Mucosa of stomach (tissue), 1 donor: Measurements from ENCODE around the gene KDM4B.
"Not testable (repeated sequence)": the region's sequence is repeated elsewhere in the genome, so short reads cannot be mapped to it uniquely, and the experiment has no call there.

Source experiments
- H3K27me3 ChIP-seq: one replicate; pipeline ENCODE4 v1.7.0; 2013; ENCODE audit warnings: mild to moderate bottlenecking, low read length; ENCODE audit not compliant: control insufficient read depth, insufficient read depth
- H3K36me3 ChIP-seq: one replicate; pipeline ENCODE4 v1.7.0; 2013; ENCODE audit warnings: low read length; ENCODE audit not compliant: control insufficient read depth, insufficient read depth
- H3K4me1 ChIP-seq: one replicate; pipeline ENCODE4 v1.7.0; 2013; ENCODE audit warnings: mild to moderate bottlenecking, low read length; ENCODE audit not compliant: control insufficient read depth, insufficient read depth
- H3K4me3 ChIP-seq: one replicate; pipeline ENCODE4 v1.7.0; 2013; ENCODE audit warnings: low read length
- H3K9ac ChIP-seq: one replicate; pipeline ENCODE4 v1.7.0; 2013; ENCODE audit warnings: mild to moderate bottlenecking, low read length, moderate library complexity
- H3K9me3 ChIP-seq: one replicate; pipeline ENCODE4 v1.7.0; 2013; ENCODE audit warnings: mild to moderate bottlenecking, low read length, moderate library complexity; ENCODE audit not compliant: control insufficient read depth
- donor health status: Pancreatic carcinoma.

Gene KDM4B

DNA sequence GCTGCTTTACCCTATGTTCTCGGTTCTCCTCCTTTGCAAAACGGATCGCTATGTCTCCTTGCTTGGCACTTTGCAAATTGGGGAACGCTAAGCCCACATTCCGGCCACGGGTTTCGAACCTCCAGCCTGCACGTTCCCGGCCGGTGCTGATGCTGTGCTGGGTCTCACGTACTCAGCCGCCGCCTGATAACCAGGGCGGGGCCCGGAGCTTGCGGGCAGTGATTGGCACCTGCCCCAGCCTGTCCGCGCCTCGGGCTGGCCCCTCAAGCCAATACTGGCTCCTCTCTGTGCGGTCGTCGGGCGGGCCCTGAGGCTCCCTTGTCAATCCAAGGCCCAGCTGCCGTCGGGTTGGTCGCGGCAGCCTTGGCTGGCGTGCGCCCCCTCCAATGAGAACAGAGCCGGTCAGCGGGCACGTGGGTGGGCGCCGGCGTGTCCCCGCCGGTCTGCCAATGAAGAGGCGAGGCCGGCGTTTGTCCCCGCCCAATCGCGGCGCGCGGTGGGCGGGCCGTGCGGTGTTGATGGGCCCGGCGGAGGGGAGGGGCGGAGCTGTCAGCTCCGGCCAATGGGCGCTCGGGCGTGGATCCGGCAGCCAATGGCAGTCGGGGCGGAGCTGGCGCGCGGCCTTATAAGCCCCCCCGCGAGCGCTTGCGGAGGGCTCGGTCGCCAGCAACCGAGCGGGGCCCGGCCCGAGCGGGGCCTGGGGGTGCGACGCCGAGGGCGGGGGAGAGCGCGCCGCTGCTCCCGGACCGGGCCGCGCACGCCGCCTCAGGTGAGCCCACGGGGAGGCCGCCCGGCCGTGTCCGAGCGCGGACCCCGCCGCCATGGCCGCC lies at the start of gene KDM4B:
KDM4B (plus strand) TSS at position 652 of the 830 bp plus-strand sequence. CDS start 63,778 bp downstream, outside the sequence.
- Histone ChIP-seq H3K27me3 (no peaks in the 10 kb centered on the region), H3K9ac (peak within 1 kb of the TSS; percentile 76), H3K36me3 (no peaks in the 10 kb centered on the region), H3K4me1 (peaks cover 37% of the 10 kb centered on the region), H3K4me3 (peak within 1 kb of the TSS; percentile 77), H3K9me3 (no peaks in the 10 kb centered on the region)

DNA sequence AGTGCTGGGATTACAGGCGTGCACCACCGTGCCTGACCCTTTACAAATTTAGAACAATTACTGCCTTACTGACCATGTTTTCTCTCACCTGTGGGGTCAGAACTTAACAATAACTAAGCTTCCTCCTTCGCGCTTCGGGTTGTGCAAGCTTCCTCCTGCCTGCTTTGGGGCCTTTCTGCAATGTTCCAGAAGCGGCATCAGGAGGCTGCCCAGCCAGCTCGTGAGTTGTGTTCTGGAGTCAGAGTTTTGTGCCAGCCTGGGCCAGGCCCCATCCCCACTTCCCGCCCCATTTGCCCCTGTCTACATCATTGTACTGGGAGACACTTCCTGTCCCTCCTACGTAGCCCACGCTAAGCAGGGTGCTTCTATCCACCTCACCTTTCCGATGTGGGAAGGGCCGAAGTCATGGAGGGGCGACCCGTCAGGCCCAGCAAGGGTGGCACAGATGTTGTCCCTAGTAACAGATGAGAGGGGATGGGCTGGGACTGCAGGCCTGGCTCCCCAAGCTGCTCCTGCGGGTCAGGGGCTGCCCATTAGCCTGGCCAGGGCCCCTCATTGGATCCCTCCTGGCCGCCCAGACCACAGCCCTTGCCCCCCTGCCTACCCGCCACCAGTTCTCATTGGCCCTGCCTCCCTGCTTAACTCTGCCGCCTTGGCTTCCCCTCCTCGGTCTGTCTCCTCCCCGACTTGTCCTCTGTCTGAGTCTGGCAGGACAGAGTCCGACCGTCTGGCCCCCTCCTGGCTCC lies 46.2 kb upstream of the KDM4B start:
- Histone ChIP-seq H3K36me3 (no peaks in the 10 kb centered on the region), H3K9ac (no peak overlapping the region)

DNA sequence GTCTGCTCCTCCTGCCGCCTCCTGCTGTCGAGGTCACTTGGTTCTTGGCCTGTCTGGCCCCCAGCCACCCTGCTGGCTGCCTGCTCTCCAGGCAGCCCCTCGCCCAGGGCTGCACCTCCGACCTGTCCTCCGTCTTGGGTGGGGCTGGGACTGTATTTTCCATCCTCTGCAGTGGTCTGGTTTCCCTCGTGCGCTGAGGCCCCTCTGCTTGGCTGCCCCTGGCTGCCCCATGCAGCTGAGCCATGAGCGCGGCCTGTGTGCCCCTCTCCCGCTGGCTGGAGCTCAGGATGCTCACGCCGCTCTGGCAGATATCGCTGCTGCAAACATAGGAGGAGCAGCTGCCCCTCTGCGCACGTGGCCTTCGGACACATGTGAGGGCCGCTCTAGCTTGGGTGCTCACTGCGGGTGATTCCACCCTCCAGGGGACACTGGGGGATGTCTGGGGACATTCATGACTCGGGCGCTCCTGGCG lies 45.6 kb upstream of the KDM4B start:
- Histone ChIP-seq H3K9me3 (no peaks in the 10 kb centered on the region), H3K27me3 (no peaks in the 10 kb centered on the region), H3K36me3 (no peaks in the 10 kb centered on the region), H3K9ac (no peak overlapping the region), H3K4me1 (no peaks in the 10 kb centered on the region), H3K4me3 (no peak overlapping the region)

More for the DNA sequence above, 46.2 kb upstream of the KDM4B start:
- no peaks in the 10 kb centered on the region for H3K4me1 ChIP-seq
- H3K9me3 ChIP-seq = no peaks in the 10 kb centered on the region
- H3K27me3 ChIP-seq = no peaks in the 10 kb centered on the region
- H3K4me3 ChIP-seq = no peak overlapping the region

DNA sequence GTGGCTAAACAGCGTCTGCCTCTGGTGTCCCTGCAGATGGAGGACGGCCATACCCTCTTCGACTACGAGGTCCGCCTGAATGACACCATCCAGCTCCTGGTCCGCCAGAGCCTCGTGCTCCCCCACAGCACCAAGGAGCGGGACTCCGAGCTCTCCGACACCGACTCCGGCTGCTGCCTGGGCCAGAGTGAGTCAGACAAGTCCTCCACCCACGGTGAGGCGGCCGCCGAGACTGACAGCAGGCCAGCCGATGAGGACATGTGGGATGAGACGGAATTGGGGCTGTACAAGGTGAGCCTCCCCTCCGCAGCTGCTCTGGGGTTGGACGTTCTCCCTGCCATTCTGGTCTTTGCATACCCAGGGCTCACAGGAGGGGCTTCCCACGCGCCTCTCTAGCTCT lies 39.7 kb upstream of the KDM4B start:
- H3K4me3 ChIP-seq = no peak overlapping the region
- H3K9ac ChIP-seq = no peak overlapping the region
- no peaks in the 10 kb centered on the region for H3K36me3 ChIP-seq
- H3K4me1 ChIP-seq = peaks cover 4% of the 10 kb centered on the region
- H3K9me3 ChIP-seq = no peaks in the 10 kb centered on the region
- no peaks in the 10 kb centered on the region for H3K27me3 ChIP-seq

DNA sequence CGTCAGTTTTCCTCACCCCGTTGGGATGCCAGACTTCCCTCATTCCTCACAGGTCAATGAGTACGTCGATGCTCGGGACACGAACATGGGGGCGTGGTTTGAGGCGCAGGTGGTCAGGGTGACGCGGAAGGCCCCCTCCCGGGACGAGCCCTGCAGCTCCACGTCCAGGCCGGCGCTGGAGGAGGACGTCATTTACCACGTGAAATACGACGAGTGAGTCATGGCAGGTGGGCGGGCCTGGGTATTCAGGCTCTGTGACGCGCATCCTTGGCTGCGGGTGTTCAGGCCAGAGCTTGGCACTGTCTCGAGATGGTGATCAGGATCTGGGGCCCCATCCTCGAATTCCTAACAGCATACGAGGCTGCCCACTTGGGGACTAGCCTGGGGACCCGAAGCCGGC lies 38.2 kb upstream of the KDM4B start:
- Histone ChIP-seq H3K4me1 (peaks cover 4% of the 10 kb centered on the region), H3K36me3 (no peaks in the 10 kb centered on the region), H3K27me3 (no peaks in the 10 kb centered on the region), H3K4me3 (no peak overlapping the region), H3K9me3 (no peaks in the 10 kb centered on the region), H3K9ac (no peak overlapping the region)

DNA sequence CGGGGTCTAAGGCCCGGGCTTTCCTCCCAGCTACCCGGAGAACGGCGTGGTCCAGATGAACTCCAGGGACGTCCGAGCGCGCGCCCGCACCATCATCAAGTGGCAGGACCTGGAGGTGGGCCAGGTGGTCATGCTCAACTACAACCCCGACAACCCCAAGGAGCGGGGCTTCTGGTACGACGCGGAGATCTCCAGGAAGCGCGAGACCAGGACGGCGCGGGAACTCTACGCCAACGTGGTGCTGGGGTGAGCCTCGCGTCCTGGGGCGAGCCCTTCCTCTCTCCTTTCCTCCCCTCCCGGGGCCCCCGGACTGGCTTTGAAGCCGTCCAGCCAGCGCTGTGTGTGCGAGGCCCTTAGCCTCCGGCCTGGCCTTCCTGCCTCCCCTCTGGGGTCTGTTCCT lies 36.2 kb upstream of the KDM4B start:
- Histone ChIP-seq H3K36me3 (no peaks in the 10 kb centered on the region), H3K9me3 (no peaks in the 10 kb centered on the region), H3K9ac (no peak overlapping the region), H3K4me3 (no peak overlapping the region), H3K27me3 (no peaks in the 10 kb centered on the region), H3K4me1 (peaks cover 4% of the 10 kb centered on the region)

DNA sequence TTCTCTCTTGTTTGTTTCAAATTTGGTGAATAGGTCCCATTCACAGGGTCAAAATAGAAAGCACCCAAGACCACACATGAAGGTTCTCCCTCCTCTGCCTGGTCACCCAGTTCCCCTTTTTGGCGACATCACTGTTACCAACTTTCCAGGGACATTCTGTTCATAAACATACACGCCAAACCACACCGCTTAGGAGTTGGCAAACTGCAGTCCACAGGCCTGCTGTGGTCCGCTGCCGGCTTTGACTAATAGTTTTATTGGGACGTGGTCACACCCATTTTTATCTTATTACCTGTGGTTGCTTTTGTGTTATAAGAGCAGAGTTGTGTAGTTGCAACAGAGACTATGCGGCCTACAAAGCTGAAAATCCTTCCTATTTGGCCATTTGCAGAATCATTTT lies 35.4 kb upstream of the KDM4B start:
- H3K4me1 ChIP-seq = peaks cover 4% of the 10 kb centered on the region
- no peaks in the 10 kb centered on the region for H3K9me3 ChIP-seq
- no peak overlapping the region for H3K4me3 ChIP-seq
- no peaks in the 10 kb centered on the region for H3K27me3 ChIP-seq
- no peaks in the 10 kb centered on the region for H3K36me3 ChIP-seq
- no peak overlapping the region for H3K9ac ChIP-seq

DNA sequence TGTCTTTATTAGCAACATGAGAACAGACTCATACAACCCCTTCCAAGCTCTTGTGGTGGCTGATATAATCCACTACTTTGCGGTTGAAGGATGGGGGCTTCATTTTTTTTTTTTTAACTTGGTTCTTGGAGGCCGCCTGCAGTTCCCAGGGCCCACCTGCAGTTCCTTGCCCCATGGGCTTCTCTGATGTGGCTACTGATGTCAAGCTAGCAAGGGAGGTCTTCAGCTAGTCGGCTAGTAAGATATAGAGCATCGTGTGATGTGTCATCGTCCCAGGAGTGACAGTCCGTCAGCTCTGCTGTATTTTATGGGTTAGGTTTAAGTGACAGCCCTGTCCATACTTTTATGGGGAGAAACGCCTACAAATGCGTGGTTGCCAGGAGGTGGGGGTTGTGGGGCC lies 33.5 kb upstream of the KDM4B start:
- H3K9me3 ChIP-seq = no peaks in the 10 kb centered on the region
- H3K9ac ChIP-seq = no peak overlapping the region
- H3K36me3 ChIP-seq = no peaks in the 10 kb centered on the region
- peaks cover 4% of the 10 kb centered on the region for H3K4me1 ChIP-seq
- H3K4me3 ChIP-seq = no peak overlapping the region
- no peaks in the 10 kb centered on the region for H3K27me3 ChIP-seq

DNA sequence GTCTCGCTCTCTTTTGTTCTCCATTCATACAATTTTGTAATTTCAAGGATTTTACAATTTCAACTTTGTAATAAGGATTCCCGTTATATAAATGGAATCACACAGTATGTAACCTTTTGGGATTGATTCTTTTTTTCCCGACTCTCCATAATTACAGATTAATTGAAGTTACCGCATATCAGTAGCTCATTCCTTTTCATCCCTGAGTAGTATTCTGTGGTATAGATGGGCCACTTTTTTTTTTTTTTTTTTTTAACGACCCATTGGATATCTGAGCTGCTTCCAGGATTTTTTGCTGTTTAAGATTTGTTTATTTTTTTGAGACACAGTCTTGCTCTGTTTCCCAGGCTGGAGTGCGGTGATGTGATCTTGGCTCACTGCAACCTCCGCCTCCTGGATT lies 31.9 kb upstream of the KDM4B start:
- H3K36me3 ChIP-seq = no peaks in the 10 kb centered on the region

DNA sequence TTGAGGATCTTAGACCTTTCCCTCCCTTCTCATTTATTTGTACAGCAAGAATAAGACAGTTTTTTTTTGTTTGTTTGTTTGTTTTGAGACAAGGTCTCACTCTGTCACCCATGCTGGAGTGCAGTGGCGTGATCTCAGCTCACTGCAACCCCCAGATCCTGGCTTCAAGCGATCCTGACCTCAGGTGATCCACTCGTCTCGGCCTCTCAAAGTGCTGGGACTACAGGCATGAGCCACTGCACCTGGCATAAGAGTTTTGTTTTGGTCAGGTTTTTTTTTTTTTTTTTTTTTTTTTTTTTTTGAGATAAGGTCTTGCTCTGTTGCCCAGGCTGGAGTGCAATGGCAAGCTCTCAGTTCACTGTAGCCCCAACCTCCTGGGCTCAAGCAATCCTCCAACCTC lies 30.5 kb upstream of the KDM4B start:
- H3K9me3 ChIP-seq, H3K4me1 ChIP-seq, H3K9ac ChIP-seq, H3K27me3 ChIP-seq, H3K4me3 ChIP-seq, H3K36me3 ChIP-seq: not testable (repeated sequence)

More for the DNA sequence above, 31.9 kb upstream of the KDM4B start:
- no peak overlapping the region for H3K9ac ChIP-seq
- H3K4me1 ChIP-seq = peaks cover 4% of the 10 kb centered on the region
- H3K27me3 ChIP-seq = no peaks in the 10 kb centered on the region
- H3K9me3 ChIP-seq = no peaks in the 10 kb centered on the region
- H3K4me3 ChIP-seq = no peak overlapping the region

DNA sequence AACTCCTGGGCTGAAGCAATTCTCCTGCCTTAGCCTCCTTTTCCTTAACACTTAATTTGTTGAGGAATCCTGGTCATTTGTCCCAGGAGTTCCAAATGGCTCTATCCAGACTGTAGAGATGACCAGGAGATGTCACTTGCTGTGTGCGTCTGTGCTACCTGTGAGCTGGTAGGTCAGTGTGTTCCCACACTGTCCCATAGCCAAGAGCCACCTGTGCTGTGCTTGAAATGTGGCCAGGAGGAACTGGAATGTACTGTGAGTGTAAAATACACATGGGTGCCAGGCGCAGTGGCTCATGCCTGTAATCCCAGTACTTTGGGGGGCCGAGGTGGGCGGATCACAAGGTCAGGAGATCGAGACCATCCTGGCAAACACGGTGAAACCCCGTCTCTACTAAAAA lies 29.4 kb upstream of the KDM4B start:
- Histone ChIP-seq H3K27me3 (no peaks in the 10 kb centered on the region), H3K9ac (no peak overlapping the region), H3K36me3 (no peaks in the 10 kb centered on the region), H3K4me1 (no peaks in the 10 kb centered on the region), H3K4me3 (no peak overlapping the region), H3K9me3 (no peaks in the 10 kb centered on the region)

DNA sequence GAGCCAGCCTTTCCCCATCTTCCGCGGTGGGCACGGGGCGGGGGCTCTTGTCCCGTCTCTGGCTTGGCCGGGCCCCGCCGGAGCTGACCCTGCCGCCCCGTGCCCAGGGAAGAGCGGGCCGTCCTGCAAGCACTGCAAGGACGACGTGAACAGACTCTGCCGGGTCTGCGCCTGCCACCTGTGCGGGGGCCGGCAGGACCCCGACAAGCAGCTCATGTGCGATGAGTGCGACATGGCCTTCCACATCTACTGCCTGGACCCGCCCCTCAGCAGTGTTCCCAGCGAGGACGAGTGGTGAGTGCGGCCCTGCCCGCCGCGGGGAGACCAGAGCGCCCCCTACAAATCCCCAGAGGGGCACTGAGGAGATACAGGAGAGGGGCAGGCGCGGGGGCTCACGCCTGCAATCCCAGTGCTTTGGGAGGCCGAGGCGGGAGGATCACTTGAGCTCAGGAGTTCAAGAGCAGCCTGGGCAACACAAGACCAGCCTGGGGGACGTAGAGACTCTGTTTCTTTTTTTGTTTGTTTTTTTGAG lies 27.2 kb upstream of the KDM4B start:
- not testable (repeated sequence) for H3K27me3 ChIP-seq, H3K9ac ChIP-seq, H3K4me3 ChIP-seq, H3K9me3 ChIP-seq, H3K4me1 ChIP-seq, H3K36me3 ChIP-seq
